ENCODE measurements around the gene C19orf38. TPM values are rescaled to one million over a fixed set of nuclear protein-coding genes. Genes with fewer than 3 reads are reported as not detected.

C19orf38 gene
- total and polyA plus RNA-seq, 2 donors (not counting 1 experiment from before 2014, with no cell fraction given), result 1.7 to 2.4 TPM

GRCh38 chr19:10912619-10913018 is 64.4 kb downstream of the C19orf38 start:
- H3K27ac ChIP-seq (ENCODE audit: low read length in 2 of 2), result no peak overlapping the region
- peaks cover 0 to 34% of the 10 kb centered on the region in 2 experiments for H3K36me3 ChIP-seq (replicated peaks in 1 of 2; ENCODE audit: control extremely low read depth in 1 of 2, control insufficient read depth in 1 of 2, extremely low read depth in 1 of 2, insufficient read depth in 2 of 2, low read length in 1 of 2)
- Mint-ChIP-seq H3K4me1 (no peaks in the 10 kb centered on the region), H3K27me3 (no peaks in the 10 kb centered on the region), H3K9me3 (ENCODE audit: insufficient read depth) (no peaks in the 10 kb centered on the region), H3K27ac (no peak overlapping the region), H3K4me3 (no peak overlapping the region)
- no peak for ATAC-seq (ENCODE audit: low read depth)
- no peaks in the 10 kb centered on the region for H3K4me1 ChIP-seq (ENCODE audit: control insufficient read depth in 2 of 2, insufficient read depth in 2 of 2, low read length in 2 of 2)
- no peak overlapping the region for H3K4me3 ChIP-seq (ENCODE audit: control extremely low read depth in 1 of 5, extremely low read depth in 1 of 5, insufficient read depth in 1 of 5, low read depth in 2 of 5, low read length in 4 of 5)
- H3K79me2 ChIP-seq (ENCODE audit: control insufficient read depth, insufficient read depth, low read length), result no peaks in the 10 kb centered on the region
- TF ChIP-seq EZH2 (IDR thresholded peaks at IDR 0.05; ENCODE audit: borderline replicate concordance, insufficient read depth, low read depth, low read length, poor library complexity, severe bottlenecking) (no peak), CTCF (IDR thresholded peaks at IDR 0.05) (no peak)
- intact Hi-C loops (cut with micrococcal nuclease), result no loop called here
- DNase-seq, result no peak
- no peak overlapping the region for H3K9ac ChIP-seq (ENCODE audit: low read length)
- no peaks in the 10 kb centered on the region for H3K9me3 ChIP-seq (ENCODE audit: control extremely low read depth in 1 of 3, control insufficient read depth in 2 of 3, insufficient read depth in 1 of 3, low read length in 2 of 3)
- CTCF ChIA-PET, result interaction anchor here (0.7 to 1.4 kb wide), 2 partner anchors 49 to 1074 kb away, joined by 3 read pairs; no protein-coding TSS in a partner anchor
- H3K27me3 ChIP-seq (replicated peaks in 1 of 4; ENCODE audit: control extremely low read depth in 1 of 4, control insufficient read depth in 3 of 4, insufficient read depth in 4 of 4, low read length in 3 of 4), result no peaks in the 10 kb centered on the region
- 98% methylated on average over 18 of the region's 18 CpGs for WGBS (ENCODE audit: insufficient coverage)
- no peaks in the 10 kb centered on the region for H4K20me1 ChIP-seq (ENCODE audit: control insufficient read depth, insufficient read depth, low read length, poor library complexity, severe bottlenecking)
- no peak overlapping the region for H2AFZ ChIP-seq (ENCODE audit: insufficient read depth, low read depth, low read length, poor library complexity, severe bottlenecking)
- H3K4me2 ChIP-seq (replicated peaks; ENCODE audit: low read depth, low read length, poor library complexity, severe bottlenecking), result no peak overlapping the region
- POLR2A ChIA-PET, result no interaction called here

DNA sequence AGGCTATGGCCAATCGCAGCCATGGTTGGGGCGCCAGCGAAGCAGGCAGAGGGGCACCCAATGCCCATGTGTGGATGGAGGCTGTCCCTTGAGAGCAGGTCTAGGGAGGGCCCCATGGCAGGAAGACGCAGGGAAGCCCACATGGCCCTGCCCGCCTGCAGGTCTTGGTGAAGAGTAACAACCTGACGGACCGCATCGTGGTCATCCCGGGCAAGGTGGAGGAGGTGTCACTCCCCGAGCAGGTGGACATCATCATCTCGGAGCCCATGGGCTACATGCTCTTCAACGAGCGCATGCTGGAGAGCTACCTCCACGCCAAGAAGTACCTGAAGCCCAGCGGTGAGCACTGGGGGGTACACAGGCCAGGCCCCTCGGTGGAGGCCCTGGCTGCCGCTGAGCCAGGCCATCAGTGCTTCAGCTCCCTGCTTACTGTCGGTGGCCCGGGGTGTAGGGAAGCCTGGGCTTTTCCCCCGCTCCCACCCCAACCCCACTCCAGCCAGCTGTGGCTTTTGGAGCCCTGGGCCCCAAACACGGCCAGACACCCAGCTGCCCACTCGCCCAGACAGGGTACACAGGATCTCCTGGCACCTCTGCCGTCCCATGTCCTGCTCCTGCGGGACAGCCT is 65.6 kb downstream of the C19orf38 start:
- no peaks in the 10 kb centered on the region for H3K9me3 Mint-ChIP-seq (ENCODE audit: insufficient read depth)
- Histone ChIP-seq H3K9ac (ENCODE audit: low read length) (no peak overlapping the region), H3K4me2 (replicated peaks; ENCODE audit: low read depth, low read length, poor library complexity, severe bottlenecking) (no peak overlapping the region), H3K4me1 (ENCODE audit: control insufficient read depth in 2 of 2, insufficient read depth in 2 of 2, low read length in 2 of 2) (no peaks in the 10 kb centered on the region), H3K9me3 (ENCODE audit: control extremely low read depth in 1 of 3, control insufficient read depth in 2 of 3, insufficient read depth in 1 of 3, low read length in 2 of 3) (no peaks in the 10 kb centered on the region), H3K79me2 (ENCODE audit: control insufficient read depth, insufficient read depth, low read length) (no peaks in the 10 kb centered on the region), H2AFZ (ENCODE audit: insufficient read depth, low read depth, low read length, poor library complexity, severe bottlenecking) (no peak overlapping the region), H3K36me3 (replicated peaks in 1 of 2; ENCODE audit: control extremely low read depth in 1 of 2, control insufficient read depth in 1 of 2, extremely low read depth in 1 of 2, insufficient read depth in 2 of 2, low read length in 1 of 2) (peaks cover 0 to 25% of the 10 kb centered on the region in 2 experiments), H3K27ac (ENCODE audit: low read length in 2 of 2) (no peak overlapping the region), H4K20me1 (ENCODE audit: control insufficient read depth, insufficient read depth, low read length, poor library complexity, severe bottlenecking) (no peaks in the 10 kb centered on the region), H3K4me3 (ENCODE audit: control extremely low read depth in 1 of 5, extremely low read depth in 1 of 5, insufficient read depth in 1 of 5, low read depth in 2 of 5, low read length in 4 of 5) (no peak overlapping the region), H3K27me3 (replicated peaks in 1 of 4; ENCODE audit: control extremely low read depth in 1 of 4, control insufficient read depth in 3 of 4, insufficient read depth in 4 of 4, low read length in 3 of 4) (no peaks in the 10 kb centered on the region)
- ChIA-PET POLR2A (no interaction called here), CTCF (no interaction called here)
- 97% methylated on average over 22 of the region's 24 CpGs for WGBS (ENCODE audit: insufficient coverage)
- H3K4me1 Mint-ChIP-seq, result peaks cover 4% of the 10 kb centered on the region
- H3K27me3 Mint-ChIP-seq, result no peaks in the 10 kb centered on the region
- ATAC-seq (ENCODE audit: low read depth), result no peak
- H3K4me3 Mint-ChIP-seq, result no peak overlapping the region
- intact Hi-C loops (cut with micrococcal nuclease), result no loop called here
- TF ChIP-seq EZH2 (IDR thresholded peaks at IDR 0.05; ENCODE audit: borderline replicate concordance, insufficient read depth, low read depth, low read length, poor library complexity, severe bottlenecking), result no peak
- no peak for TF ChIP-seq CTCF (IDR thresholded peaks at IDR 0.05)
- DNase-seq, result no peak
- no peak overlapping the region for H3K27ac Mint-ChIP-seq
